CD4-positive, alpha-beta T cell treated with Interleukin-17A for 1 hour (primary cell): ENCODE results near the gene CLASP2.

Experiments
- DNase-seq: peaks from one replicate; pipeline ENCODE4 v3.0.0-alpha.2; 2020

The CLASP2 gene

GRCh38 chr3:33636125-33636850 is 81.8 kb downstream of the CLASP2 start:
- DNase-seq = peak; percentile 57

- no peak for DNase-seq
Measured at GRCh38 chr3:33634262-33634661, 83.8 kb downstream of the CLASP2 start.

- DNase-seq = no peak
Measured at GRCh38 chr3:33629219-33629618, 88.8 kb downstream of the CLASP2 start.

- no peak for DNase-seq
Measured at GRCh38 chr3:33624756-33625155, 93.3 kb downstream of the CLASP2 start.

GRCh38 chr3:33613041-33613440 is 105.0 kb downstream of the CLASP2 start:
- no peak for DNase-seq

GRCh38 chr3:33612607-33613006 is 105.4 kb downstream of the CLASP2 start:
- no peak for DNase-seq

GRCh38 chr3:33602829-33603228 is 115.2 kb downstream of the CLASP2 start:
- no peak for DNase-seq

GRCh38 chr3:33597257-33597689 is 120.8 kb downstream of the CLASP2 start:
- no peak for DNase-seq

GRCh38 chr3:33592999-33593398 is 125.1 kb downstream of the CLASP2 start:
- DNase-seq = no peak

GRCh38 chr3:33590541-33590940 is 127.5 kb downstream of the CLASP2 start:
- DNase-seq = no peak

- DNase-seq = no peak
Measured at GRCh38 chr3:33586402-33586801, 131.7 kb downstream of the CLASP2 start.

- DNase-seq = no peak
Measured at GRCh38 chr3:33582234-33582633, 135.8 kb downstream of the CLASP2 start.

GRCh38 chr3:33581666-33582065 is 136.4 kb downstream of the CLASP2 start:
- DNase-seq = no peak

- DNase-seq = no peak
Measured at GRCh38 chr3:33579840-33580239, 138.2 kb downstream of the CLASP2 start.

- DNase-seq = no peak
Measured at GRCh38 chr3:33579178-33579510, 138.9 kb downstream of the CLASP2 start.

- DNase-seq = no peak
Measured at GRCh38 chr3:33578325-33579177, 139.5 kb downstream of the CLASP2 start.

GRCh38 chr3:33577588-33577987 is 140.5 kb downstream of the CLASP2 start:
- no peak for DNase-seq

GRCh38 chr3:33577173-33577572 is 140.9 kb downstream of the CLASP2 start:
- DNase-seq = no peak

- DNase-seq = no peak
Measured at GRCh38 chr3:33575311-33575710, 142.7 kb downstream of the CLASP2 start.

GRCh38 chr3:33557829-33558228 is 160.2 kb downstream of the CLASP2 start:
- DNase-seq = no peak

GRCh38 chr3:33557279-33557678 is 160.8 kb downstream of the CLASP2 start:
- no peak for DNase-seq

GRCh38 chr3:33547101-33547500 is 171.0 kb downstream of the CLASP2 start:
- DNase-seq = no peak

GRCh38 chr3:33544126-33544525 is 173.9 kb downstream of the CLASP2 start:
- DNase-seq = no peak

- no peak for DNase-seq
Measured at GRCh38 chr3:33543601-33544000, 174.5 kb downstream of the CLASP2 start.
